Neural progenitor cell (in vitro differentiated cells): ENCODE measurements around the gene LHX6. TPM values are rescaled to one million over a fixed set of nuclear protein-coding genes. Genes with fewer than 3 reads are reported as not detected.

Experiments
- DNase-seq: peaks from one replicate; pipeline ENCODE4 v3.0.0-alpha.2; 2016; ENCODE audit warnings: low spot score
- H2AFZ ChIP-seq: fragments of 200-600 bp; sonication (generic); replicated peaks from 2 replicates; pipeline ENCODE4 v1.6.1; 2016; ENCODE audit warnings: antibody characterized with exemption
- H3F3A ChIP-seq: fragments of 200-600 bp; sonication (generic); 2 replicates; pipeline ENCODE4 v1.6.1; 2016; ENCODE audit warnings: antibody characterized with exemption, low read depth
- H3K27ac ChIP-seq: fragments of 200-600 bp; sonication (generic); 2 replicates; pipeline ENCODE4 v1.5.1; 2016; ENCODE audit warnings: mild to moderate bottlenecking
- H3K27me3 ChIP-seq: fragments of 200-600 bp; sonication (generic); 2 replicates; pipeline ENCODE4 v1.6.1; 2016; ENCODE audit warnings: mild to moderate bottlenecking, moderate library complexity
- H3K36me3 ChIP-seq: fragments of 200-600 bp; sonication (generic); 2 replicates; pipeline ENCODE4 v1.5.1; 2016
- H3K4me1 ChIP-seq: fragments of 200-600 bp; sonication (generic); 2 replicates; pipeline ENCODE4 v1.6.1; 2016; ENCODE audit warnings: mixed run types
- H3K4me2 ChIP-seq: fragments of 200-600 bp; sonication (generic); 2 replicates; pipeline ENCODE4 v1.6.1; 2016
- H3K4me3 ChIP-seq: fragments of 200-600 bp; sonication (generic); 2 replicates; pipeline ENCODE4 v1.5.1; 2016
- H3K79me2 ChIP-seq: fragments of 200-600 bp; sonication (generic); 2 replicates; pipeline ENCODE4 v1.6.1; 2016; ENCODE audit warnings: low read depth
- H3K9ac ChIP-seq: fragments of 200-600 bp; sonication (generic); 2 replicates; pipeline ENCODE4 v1.6.1; 2016
- H3K9me3 ChIP-seq: fragments of 200-600 bp; sonication (generic); 2 replicates; pipeline ENCODE4 v1.5.1; 2016; ENCODE audit warnings: low read depth
- H4K20me1 ChIP-seq: fragments of 200-600 bp; sonication (generic); 2 replicates; pipeline ENCODE4 v1.6.1; 2016; ENCODE audit warnings: low read depth
- H3K27ac Mint-ChIP-seq: 3 replicates; pipeline ENCODE4 v1.8.0; 2021; ENCODE audit warnings: mixed read lengths
- H3K27me3 Mint-ChIP-seq: 2 replicates; pipeline ENCODE4 v1.8.0; 2022; ENCODE audit warnings: low read depth, mild to moderate bottlenecking, inconsistent platforms, moderate library complexity, mixed read lengths; ENCODE audit not compliant: insufficient read depth
- H3K36me3 Mint-ChIP-seq: 3 replicates; pipeline ENCODE4 v1.8.0; 2021; ENCODE audit warnings: mixed read lengths
- H3K4me1 Mint-ChIP-seq: 3 replicates; pipeline ENCODE4 v1.8.0; 2021; ENCODE audit warnings: mixed read lengths
- H3K4me3 Mint-ChIP-seq: 3 replicates; pipeline ENCODE4 v1.8.0; 2021; ENCODE audit warnings: mild to moderate bottlenecking, moderate library complexity, mixed read lengths
- H3K9me3 Mint-ChIP-seq: 3 replicates; pipeline ENCODE4 v1.8.0; 2020; ENCODE audit warnings: mixed read lengths
- EZH2 ChIP-seq: fragments of 200-600 bp; sonication (generic); IDR thresholded peaks from 2 replicates; pipeline ENCODE4 v1.6.1; 2017; ENCODE audit warnings: antibody characterized with exemption, mild to moderate bottlenecking, moderate library complexity
- EZH2phosphoT487 ChIP-seq: fragments of 200-600 bp; sonication (generic); IDR thresholded peaks from 2 replicates; pipeline ENCODE4 v1.6.1; 2017; ENCODE audit warnings: antibody characterized with exemption
- total RNA-seq: library from RNA; depleted of rRNA; stranded (reverse); fragments of >200 nt; gene quantifications from 2 replicates; pipeline ENCODE4 v1.2.3, GENCODE V29; 2015; ENCODE audit warnings: low replicate concordance
- TF ChIP-seq, protein P1 (sequence below): fragments of 200-600 bp; sonication (generic); IDR thresholded peaks from 2 replicates; pipeline ENCODE4 v1.5.1; 2017; ENCODE audit warnings: antibody characterized with exemption, mild to moderate bottlenecking

The LHX6 gene
- total RNA-seq, 1 donor from 2014 or later, result not detected

DNA sequence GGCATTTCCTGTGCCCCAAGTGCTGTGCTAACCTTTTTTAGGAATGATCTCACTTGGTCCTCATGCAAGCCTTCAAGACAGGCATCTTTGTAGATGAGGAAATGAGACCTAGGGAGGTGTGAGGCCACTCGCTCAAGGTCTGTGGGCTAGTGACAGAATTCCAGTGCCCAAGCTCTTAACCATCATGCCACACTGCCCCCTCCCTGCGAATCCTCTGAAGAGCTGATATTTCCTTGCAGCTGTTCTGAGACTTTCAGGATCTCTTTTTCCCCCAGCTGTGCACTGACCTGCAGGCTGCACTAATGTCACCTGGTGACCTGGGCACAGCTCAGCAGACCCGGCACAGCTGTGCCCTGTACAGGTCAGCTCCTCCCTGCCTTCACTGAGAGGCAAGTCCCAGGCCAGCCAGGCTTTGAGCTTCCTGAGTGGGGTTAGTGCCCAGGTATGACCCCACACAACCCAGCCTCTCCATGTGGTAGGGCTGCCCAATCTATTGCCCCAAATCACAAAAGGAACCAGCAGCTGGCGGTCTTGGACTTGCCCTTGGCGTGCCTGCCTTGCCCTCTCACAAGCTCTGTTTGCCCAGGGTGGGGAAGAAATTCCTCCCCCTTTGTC is 36.4 kb downstream of the LHX6 start:
- no peak overlapping the region for H3K27ac Mint-ChIP-seq
- no peaks in the 10 kb centered on the region for H3K27me3 ChIP-seq
- peaks cover 10% of the 10 kb centered on the region for H3K4me1 Mint-ChIP-seq
- H3K4me3 ChIP-seq, result no peak overlapping the region
- no peak for DNase-seq
- H3K27ac ChIP-seq, result no peak overlapping the region
- no peak overlapping the region for H3K4me3 Mint-ChIP-seq
- peaks cover 3% of the 10 kb centered on the region for H3K4me1 ChIP-seq
- H3F3A ChIP-seq, result no peaks in the 10 kb centered on the region
- no peaks in the 10 kb centered on the region for H4K20me1 ChIP-seq
- H3K9me3 ChIP-seq, result no peaks in the 10 kb centered on the region
- no peak overlapping the region for H2AFZ ChIP-seq
- H3K9me3 Mint-ChIP-seq, result no peaks in the 10 kb centered on the region
- no peak for TF ChIP-seq EZH2phosphoT487
- TF ChIP-seq EZH2, result no peak
- TF ChIP-seq, protein P1, sequence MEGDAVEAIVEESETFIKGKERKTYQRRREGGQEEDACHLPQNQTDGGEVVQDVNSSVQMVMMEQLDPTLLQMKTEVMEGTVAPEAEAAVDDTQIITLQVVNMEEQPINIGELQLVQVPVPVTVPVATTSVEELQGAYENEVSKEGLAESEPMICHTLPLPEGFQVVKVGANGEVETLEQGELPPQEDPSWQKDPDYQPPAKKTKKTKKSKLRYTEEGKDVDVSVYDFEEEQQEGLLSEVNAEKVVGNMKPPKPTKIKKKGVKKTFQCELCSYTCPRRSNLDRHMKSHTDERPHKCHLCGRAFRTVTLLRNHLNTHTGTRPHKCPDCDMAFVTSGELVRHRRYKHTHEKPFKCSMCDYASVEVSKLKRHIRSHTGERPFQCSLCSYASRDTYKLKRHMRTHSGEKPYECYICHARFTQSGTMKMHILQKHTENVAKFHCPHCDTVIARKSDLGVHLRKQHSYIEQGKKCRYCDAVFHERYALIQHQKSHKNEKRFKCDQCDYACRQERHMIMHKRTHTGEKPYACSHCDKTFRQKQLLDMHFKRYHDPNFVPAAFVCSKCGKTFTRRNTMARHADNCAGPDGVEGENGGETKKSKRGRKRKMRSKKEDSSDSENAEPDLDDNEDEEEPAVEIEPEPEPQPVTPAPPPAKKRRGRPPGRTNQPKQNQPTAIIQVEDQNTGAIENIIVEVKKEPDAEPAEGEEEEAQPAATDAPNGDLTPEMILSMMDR, result no peak
- H3K36me3 ChIP-seq, result no peaks in the 10 kb centered on the region
- H3K9ac ChIP-seq, result no peak overlapping the region
- peaks cover 7% of the 10 kb centered on the region for H3K27me3 Mint-ChIP-seq
- H3K79me2 ChIP-seq, result no peaks in the 10 kb centered on the region
- H3K36me3 Mint-ChIP-seq, result no peaks in the 10 kb centered on the region
- no peak overlapping the region for H3K4me2 ChIP-seq

DNA sequence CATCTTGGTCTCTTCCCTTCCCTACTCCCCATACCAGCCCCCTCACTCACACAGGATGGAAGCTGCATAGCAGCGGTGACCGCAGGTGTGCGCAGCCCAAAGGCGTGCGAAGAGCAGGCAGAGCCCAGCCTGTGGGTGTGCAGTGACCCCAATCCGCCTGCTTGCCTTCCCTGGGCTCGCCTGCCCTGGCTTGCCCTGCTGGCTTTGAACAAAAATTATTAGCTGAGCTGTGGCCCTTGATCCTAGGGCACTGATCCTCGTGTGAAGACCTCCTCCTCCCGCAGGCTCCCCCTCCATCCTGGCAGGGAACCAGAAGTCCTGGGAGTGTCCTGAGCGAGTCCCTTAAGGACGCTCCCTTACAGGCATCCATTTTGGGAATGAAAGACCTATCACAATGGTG is 37.2 kb downstream of the LHX6 start:
- Histone ChIP-seq H3K9me3 (no peaks in the 10 kb centered on the region), H3K79me2 (no peaks in the 10 kb centered on the region), H3F3A (no peaks in the 10 kb centered on the region), H4K20me1 (no peaks in the 10 kb centered on the region), H3K4me3 (no peak overlapping the region), H3K27ac (no peak overlapping the region), H3K9ac (no peak overlapping the region), H3K4me2 (no peak overlapping the region), H3K27me3 (no peaks in the 10 kb centered on the region), H2AFZ (no peak overlapping the region), H3K36me3 (no peaks in the 10 kb centered on the region), H3K4me1 (no peaks in the 10 kb centered on the region)
- Mint-ChIP-seq H3K36me3 (no peaks in the 10 kb centered on the region), H3K4me1 (peaks cover 10% of the 10 kb centered on the region), H3K27ac (no peak overlapping the region), H3K27me3 (peaks cover 7% of the 10 kb centered on the region), H3K4me3 (no peak overlapping the region), H3K9me3 (no peaks in the 10 kb centered on the region)
- TF ChIP-seq EZH2phosphoT487, result no peak
- DNase-seq, result no peak

DNA sequence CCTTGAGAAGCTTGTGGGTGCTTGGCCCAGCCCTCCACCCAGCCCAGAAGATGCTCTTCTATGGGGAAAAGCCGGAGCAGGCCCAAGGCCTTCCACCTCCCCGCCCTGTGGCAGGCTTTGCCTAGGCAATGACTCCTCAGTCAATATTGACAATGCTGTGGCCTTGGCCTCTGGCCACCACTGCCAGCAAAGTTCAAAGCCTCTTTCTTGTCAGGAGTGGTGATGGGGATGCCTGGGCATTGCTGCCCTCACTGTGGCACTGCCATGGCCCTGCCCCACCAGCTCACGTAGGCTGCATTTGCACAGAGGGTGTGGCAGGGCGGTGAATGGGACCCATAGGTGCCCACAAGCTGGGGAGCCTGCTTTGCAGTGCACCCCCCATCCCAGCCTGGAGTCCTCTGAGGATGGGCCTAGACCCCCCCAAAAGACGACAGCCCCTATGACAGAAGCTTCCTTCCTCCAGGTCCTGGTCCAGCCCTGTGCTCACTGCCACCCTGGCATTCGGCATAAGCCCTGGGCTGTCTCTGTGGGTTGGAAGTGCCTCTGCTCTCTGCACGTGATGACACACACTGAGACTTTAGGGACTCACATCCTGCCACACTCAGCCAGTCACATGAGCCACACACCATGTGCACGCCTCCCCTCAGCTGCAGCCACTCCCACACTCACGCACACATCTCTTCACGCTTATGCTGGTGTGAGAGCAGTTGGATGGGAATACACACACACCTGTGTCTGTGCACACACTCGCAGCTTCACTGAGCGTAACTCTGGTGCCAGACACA is 38.0 kb downstream of the LHX6 start:
- Histone ChIP-seq H3K27me3 (no peaks in the 10 kb centered on the region), H3K36me3 (no peaks in the 10 kb centered on the region), H3K4me2 (no peak overlapping the region), H3K27ac (no peak overlapping the region), H3K9me3 (no peaks in the 10 kb centered on the region), H3F3A (no peaks in the 10 kb centered on the region), H4K20me1 (no peaks in the 10 kb centered on the region), H3K4me1 (no peaks in the 10 kb centered on the region), H3K9ac (no peak overlapping the region), H2AFZ (no peak overlapping the region), H3K4me3 (no peak overlapping the region), H3K79me2 (no peaks in the 10 kb centered on the region)
- TF ChIP-seq, protein P1, result no peak
- TF ChIP-seq EZH2phosphoT487 (no peak), EZH2 (no peak)
- no peak overlapping the region for H3K27ac Mint-ChIP-seq
- H3K9me3 Mint-ChIP-seq, result no peaks in the 10 kb centered on the region
- DNase-seq, result no peak
- no peaks in the 10 kb centered on the region for H3K36me3 Mint-ChIP-seq
- H3K4me3 Mint-ChIP-seq, result no peak overlapping the region
- H3K4me1 Mint-ChIP-seq, result peaks cover 10% of the 10 kb centered on the region
- H3K27me3 Mint-ChIP-seq, result peaks cover 8% of the 10 kb centered on the region

DNA sequence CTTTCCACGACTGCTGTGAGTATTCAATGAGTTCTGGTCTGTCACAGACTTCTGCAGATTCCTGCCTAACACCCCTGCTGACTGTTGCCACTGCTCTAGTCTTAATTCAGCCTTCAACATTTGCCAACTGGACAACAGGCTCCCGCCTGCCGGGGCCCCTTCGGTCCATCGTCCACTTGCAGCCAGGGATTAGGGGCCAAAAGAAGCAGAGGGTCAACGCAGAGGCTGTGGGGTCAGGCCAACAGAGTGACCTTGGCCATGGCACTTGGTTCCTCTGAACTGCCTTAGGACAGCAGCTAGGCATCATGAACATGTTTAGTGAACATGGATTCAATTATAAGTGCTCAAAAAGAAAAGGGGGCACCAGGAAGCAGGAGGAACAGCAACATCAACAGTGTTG is 40.4 kb downstream of the LHX6 start:
- Mint-ChIP-seq H3K36me3 (no peaks in the 10 kb centered on the region), H3K9me3 (no peaks in the 10 kb centered on the region), H3K27me3 (peaks cover 6% of the 10 kb centered on the region), H3K4me3 (no peak overlapping the region), H3K4me1 (peaks cover 10% of the 10 kb centered on the region), H3K27ac (no peak overlapping the region)
- no peaks in the 10 kb centered on the region for H3K4me1 ChIP-seq
- H3K79me2 ChIP-seq, result no peaks in the 10 kb centered on the region
- no peaks in the 10 kb centered on the region for H3F3A ChIP-seq
- no peaks in the 10 kb centered on the region for H3K36me3 ChIP-seq
- H3K27ac ChIP-seq, result no peak overlapping the region
- H3K9ac ChIP-seq, result no peak overlapping the region
- no peaks in the 10 kb centered on the region for H3K27me3 ChIP-seq
- H3K9me3 ChIP-seq, result no peaks in the 10 kb centered on the region
- no peaks in the 10 kb centered on the region for H4K20me1 ChIP-seq
- no peak overlapping the region for H2AFZ ChIP-seq
- H3K4me3 ChIP-seq, result no peak overlapping the region
- H3K4me2 ChIP-seq, result no peak overlapping the region
- TF ChIP-seq EZH2, result no peak
- TF ChIP-seq, protein P1, result no peak
- no peak for TF ChIP-seq EZH2phosphoT487
- DNase-seq, result no peak
